ENCODE results near the gene KIAA0040. TPM values are rescaled to one million over a fixed set of nuclear protein-coding genes. Genes with fewer than 3 reads are reported as not detected.

KIAA0040 gene
- total RNA-seq, 1 donor from 2014 or later: 9.7 TPM

DNA sequence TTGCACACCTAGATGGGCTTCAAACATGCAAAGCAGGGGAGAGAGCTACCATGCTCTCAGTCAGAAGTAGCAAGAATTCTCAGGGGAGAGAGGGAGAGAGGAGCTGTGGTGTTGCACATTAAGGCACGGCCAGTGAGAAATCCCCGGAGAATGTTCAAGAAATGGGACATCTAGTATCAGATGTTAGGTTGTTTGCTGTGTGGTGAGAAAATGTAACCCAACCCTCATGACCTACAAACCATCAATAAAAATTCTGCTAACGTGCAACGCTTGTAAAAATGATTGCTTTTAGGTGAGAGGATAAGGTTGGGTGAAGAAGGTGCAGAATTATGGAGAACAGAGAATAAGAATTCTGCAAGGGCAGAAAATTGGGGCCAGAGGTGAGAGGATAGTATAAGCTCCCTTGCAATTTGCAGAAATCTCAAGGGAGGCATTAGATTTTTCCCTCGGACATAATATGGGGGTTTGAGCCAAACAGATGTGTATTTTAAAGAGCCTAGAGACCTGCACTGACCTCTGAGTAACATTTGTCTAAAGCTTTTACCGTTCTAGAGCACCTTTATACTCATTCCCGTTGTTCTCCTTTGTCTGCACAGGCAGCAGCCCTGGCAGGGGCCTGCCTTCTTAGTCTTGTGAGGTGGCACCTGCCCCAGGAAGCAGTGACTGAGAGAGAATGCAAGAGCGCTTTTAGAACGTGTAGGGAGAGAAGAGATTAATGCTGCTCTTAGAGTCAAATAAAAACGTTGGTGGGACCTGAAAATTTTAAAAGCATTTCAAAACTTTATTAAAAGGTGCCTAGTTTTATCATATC lies 25.4 kb upstream of the KIAA0040 start:
- no peak for DNase-seq (ENCODE audit: low read depth)
- no peaks in the 10 kb centered on the region for H3K36me3 ChIP-seq (ENCODE audit: control insufficient read depth, insufficient read depth, low read length)
- no peaks in the 10 kb centered on the region for H3K27me3 ChIP-seq (ENCODE audit: control insufficient read depth, insufficient read depth, low read length)
- TF ChIP-seq, protein P1, sequence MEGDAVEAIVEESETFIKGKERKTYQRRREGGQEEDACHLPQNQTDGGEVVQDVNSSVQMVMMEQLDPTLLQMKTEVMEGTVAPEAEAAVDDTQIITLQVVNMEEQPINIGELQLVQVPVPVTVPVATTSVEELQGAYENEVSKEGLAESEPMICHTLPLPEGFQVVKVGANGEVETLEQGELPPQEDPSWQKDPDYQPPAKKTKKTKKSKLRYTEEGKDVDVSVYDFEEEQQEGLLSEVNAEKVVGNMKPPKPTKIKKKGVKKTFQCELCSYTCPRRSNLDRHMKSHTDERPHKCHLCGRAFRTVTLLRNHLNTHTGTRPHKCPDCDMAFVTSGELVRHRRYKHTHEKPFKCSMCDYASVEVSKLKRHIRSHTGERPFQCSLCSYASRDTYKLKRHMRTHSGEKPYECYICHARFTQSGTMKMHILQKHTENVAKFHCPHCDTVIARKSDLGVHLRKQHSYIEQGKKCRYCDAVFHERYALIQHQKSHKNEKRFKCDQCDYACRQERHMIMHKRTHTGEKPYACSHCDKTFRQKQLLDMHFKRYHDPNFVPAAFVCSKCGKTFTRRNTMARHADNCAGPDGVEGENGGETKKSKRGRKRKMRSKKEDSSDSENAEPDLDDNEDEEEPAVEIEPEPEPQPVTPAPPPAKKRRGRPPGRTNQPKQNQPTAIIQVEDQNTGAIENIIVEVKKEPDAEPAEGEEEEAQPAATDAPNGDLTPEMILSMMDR (IDR thresholded peaks at IDR 0.05; ENCODE audit: insufficient read depth, low read length, poor library complexity, severe bottlenecking): no peak
- H3K4me3 ChIP-seq (ENCODE audit: low read depth, low read length): no peak overlapping the region

GRCh38 chr1:175216444-175216843 lies 23.9 kb upstream of the KIAA0040 start:
- Histone ChIP-seq H3K27me3 (ENCODE audit: control insufficient read depth, insufficient read depth, low read length) (no peaks in the 10 kb centered on the region), H3K4me3 (ENCODE audit: low read depth, low read length) (no peak overlapping the region), H3K36me3 (ENCODE audit: control insufficient read depth, insufficient read depth, low read length) (no peaks in the 10 kb centered on the region)
- DNase-seq (ENCODE audit: low read depth): no peak
- TF ChIP-seq, protein P1 (IDR thresholded peaks at IDR 0.05; ENCODE audit: insufficient read depth, low read length, poor library complexity, severe bottlenecking): no peak

DNA sequence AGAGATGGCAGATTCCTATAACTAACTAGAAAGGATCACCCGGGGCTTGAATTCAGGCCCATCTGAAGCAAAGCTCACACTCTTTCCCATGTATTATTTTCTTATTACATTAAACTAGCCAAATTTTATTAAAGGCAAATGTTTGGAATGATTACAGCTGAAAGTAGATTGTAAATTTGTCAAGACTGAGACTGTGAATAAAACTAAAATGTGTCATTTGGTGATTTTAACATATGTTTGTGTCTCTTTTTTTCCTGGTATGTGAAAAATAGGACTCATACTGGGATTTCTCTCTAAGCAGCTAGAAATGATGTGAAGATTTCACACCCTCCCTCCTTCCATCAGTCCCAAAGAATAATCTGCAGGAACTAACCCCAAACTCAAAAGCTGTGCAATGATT lies 19.1 kb upstream of the KIAA0040 start:
- Histone ChIP-seq H3K4me3 (ENCODE audit: low read depth, low read length) (no peak overlapping the region), H3K36me3 (ENCODE audit: control insufficient read depth, insufficient read depth, low read length) (no peaks in the 10 kb centered on the region), H3K27me3 (ENCODE audit: control insufficient read depth, insufficient read depth, low read length) (no peaks in the 10 kb centered on the region)
- no peak for DNase-seq (ENCODE audit: low read depth)
- TF ChIP-seq, protein P1 (IDR thresholded peaks at IDR 0.05; ENCODE audit: insufficient read depth, low read length, poor library complexity, severe bottlenecking): no peak

DNA sequence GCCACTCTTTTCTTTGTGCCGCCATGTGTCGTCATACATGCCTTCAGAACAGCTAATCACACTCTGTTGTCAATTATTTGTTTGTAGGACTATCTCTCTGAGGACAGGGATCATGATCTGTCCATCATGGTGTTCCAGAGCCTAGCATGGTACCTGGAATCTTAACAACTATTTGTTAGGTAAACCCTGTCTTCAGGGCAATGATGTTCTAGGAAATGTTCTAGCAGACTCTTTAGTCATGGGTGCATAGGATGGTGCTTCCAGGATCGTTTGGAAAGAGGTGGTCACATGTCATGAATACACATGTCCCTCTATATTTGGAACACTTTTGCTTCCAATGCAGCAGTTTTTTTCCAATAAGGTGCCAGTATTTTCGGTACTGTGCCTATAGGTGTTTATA lies 18.2 kb upstream of the KIAA0040 start:
- no peaks in the 10 kb centered on the region for H3K27me3 ChIP-seq (ENCODE audit: control insufficient read depth, insufficient read depth, low read length)
- DNase-seq (ENCODE audit: low read depth): no peak
- H3K36me3 ChIP-seq (ENCODE audit: control insufficient read depth, insufficient read depth, low read length): no peaks in the 10 kb centered on the region
- TF ChIP-seq, protein P1 (IDR thresholded peaks at IDR 0.05; ENCODE audit: insufficient read depth, low read length, poor library complexity, severe bottlenecking): no peak
- H3K4me3 ChIP-seq (ENCODE audit: low read depth, low read length): no peak overlapping the region

DNA sequence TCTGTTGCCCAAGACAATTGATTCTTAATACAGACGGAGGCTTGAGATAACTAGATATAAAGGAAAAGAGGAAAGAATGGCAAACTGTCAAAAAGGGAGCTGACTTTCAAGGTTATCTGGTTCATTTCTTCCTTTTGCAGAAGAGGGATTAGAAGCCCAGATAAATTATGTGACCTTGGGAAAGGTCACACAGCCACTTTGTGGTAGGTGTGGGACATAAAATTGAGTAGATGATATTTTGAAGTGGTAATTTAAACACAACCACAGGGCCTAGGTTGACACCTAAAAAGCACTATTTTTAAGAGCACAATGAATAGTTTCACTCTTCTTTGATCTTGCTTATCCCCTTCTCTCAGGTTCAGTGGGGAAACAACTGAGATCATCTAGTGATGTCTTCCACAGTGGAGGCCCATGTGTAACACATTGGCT lies 16.9 kb upstream of the KIAA0040 start:
- TF ChIP-seq, protein P1 (IDR thresholded peaks at IDR 0.05; ENCODE audit: insufficient read depth, low read length, poor library complexity, severe bottlenecking): no peak
- DNase-seq (ENCODE audit: low read depth): no peak
- no peaks in the 10 kb centered on the region for H3K27me3 ChIP-seq (ENCODE audit: control insufficient read depth, insufficient read depth, low read length)
- no peaks in the 10 kb centered on the region for H3K36me3 ChIP-seq (ENCODE audit: control insufficient read depth, insufficient read depth, low read length)
- H3K4me3 ChIP-seq (ENCODE audit: low read depth, low read length): no peak overlapping the region
